ENCODE results near the gene STAT6.

Gene STAT6, protein sequence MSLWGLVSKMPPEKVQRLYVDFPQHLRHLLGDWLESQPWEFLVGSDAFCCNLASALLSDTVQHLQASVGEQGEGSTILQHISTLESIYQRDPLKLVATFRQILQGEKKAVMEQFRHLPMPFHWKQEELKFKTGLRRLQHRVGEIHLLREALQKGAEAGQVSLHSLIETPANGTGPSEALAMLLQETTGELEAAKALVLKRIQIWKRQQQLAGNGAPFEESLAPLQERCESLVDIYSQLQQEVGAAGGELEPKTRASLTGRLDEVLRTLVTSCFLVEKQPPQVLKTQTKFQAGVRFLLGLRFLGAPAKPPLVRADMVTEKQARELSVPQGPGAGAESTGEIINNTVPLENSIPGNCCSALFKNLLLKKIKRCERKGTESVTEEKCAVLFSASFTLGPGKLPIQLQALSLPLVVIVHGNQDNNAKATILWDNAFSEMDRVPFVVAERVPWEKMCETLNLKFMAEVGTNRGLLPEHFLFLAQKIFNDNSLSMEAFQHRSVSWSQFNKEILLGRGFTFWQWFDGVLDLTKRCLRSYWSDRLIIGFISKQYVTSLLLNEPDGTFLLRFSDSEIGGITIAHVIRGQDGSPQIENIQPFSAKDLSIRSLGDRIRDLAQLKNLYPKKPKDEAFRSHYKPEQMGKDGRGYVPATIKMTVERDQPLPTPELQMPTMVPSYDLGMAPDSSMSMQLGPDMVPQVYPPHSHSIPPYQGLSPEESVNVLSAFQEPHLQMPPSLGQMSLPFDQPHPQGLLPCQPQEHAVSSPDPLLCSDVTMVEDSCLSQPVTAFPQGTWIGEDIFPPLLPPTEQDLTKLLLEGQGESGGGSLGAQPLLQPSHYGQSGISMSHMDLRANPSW

GRCh38 chr12:57111031-57111734 lies at the start of gene STAT6:
TSS of gene STAT6 (minus strand) at chr12:57111362. CDS start at chr12:57108278, 3,084 bp downstream.
- DNase-seq (ENCODE audit: low read depth in 2 of 3, low spot score in 1 of 3): peak; percentile 64 to 77 (median 74)

DNA sequence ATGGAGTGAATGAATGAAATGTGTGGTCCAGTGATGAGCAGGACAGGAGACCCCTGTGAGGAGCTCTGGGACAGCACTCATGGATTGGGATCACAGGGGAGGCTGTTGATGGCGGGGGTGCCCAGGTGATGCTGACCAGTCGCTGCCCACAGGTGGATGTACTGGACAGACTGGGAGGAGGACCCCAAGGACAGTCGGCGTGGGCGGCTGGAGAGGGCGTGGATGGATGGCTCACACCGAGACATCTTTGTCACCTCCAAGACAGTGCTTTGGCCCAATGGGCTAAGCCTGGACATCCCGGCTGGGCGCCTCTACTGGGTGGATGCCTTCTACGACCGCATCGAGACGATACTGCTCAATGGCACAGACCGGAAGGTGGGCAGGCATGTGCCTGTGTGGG lies 49.6 kb upstream of the STAT6 start:
- DNase-seq (ENCODE audit: low read depth in 2 of 3, low spot score in 1 of 3): no peak

GRCh38 chr12:57160040-57160439 lies 48.9 kb upstream of the STAT6 start:
- no peak for DNase-seq (ENCODE audit: low read depth in 2 of 3, low spot score in 1 of 3)

DNA sequence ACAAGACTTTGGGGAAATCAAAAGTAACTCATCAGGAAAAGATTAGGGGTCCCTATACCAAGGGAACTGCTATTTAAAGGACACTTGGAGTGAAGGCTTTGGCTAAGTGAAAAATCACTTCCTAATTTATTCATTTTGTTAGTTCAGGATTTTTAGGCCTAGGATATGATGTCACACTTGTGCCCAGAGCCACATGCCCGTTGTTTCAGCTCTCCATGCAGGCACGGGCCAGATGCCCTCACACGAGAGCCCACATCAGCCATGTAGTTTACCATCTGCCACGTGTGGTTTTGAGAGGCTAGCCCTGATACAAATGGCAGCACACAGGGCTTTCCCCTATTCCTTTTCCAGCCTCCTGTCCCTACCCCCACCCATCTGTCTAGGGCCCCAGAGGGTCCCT lies 48.1 kb upstream of the STAT6 start:
- no peak for DNase-seq (ENCODE audit: low read depth in 2 of 3, low spot score in 1 of 3)

GRCh38 chr12:57158665-57159064 lies 47.5 kb upstream of the STAT6 start:
- no peak for DNase-seq (ENCODE audit: low read depth in 2 of 3, low spot score in 1 of 3)

- DNase-seq (ENCODE audit: low read depth in 2 of 3, low spot score in 1 of 3): no peak
Measured at GRCh38 chr12:57158186-57158585, 47.0 kb upstream of the STAT6 start.

DNA sequence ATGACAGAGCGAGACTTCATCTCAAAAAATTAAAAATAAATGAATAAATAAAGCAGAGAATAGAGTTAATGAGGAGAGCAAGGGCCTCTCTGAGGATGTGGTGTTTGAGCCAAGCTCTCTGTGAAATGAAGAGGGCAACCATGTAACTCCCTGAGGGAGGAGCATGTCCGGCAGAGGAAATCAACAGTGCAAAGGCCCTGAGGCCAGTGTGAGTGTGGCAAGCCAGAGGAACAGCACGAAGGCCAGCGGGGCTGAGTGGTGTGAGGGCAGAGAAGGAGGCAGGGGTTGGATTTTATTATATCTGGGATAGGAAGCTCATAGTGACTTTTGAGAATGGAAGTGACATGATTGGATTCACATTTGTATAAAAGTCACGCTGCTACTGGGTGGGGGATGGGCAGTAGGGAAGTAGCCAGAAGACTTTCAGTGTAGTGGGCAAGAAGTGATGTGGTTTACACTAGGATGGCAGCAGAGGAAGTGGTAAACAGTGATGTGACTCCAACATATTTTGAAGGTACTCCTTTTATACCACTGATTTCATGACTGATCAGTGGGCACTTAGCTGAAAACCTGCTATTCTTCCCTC lies 46.5 kb upstream of the STAT6 start:
- DNase-seq (ENCODE audit: low read depth in 2 of 3, low spot score in 1 of 3): no peak

- no peak for DNase-seq (ENCODE audit: low read depth in 2 of 3, low spot score in 1 of 3)
Measured at GRCh38 chr12:57156701-57157403, 45.7 kb upstream of the STAT6 start.

DNA sequence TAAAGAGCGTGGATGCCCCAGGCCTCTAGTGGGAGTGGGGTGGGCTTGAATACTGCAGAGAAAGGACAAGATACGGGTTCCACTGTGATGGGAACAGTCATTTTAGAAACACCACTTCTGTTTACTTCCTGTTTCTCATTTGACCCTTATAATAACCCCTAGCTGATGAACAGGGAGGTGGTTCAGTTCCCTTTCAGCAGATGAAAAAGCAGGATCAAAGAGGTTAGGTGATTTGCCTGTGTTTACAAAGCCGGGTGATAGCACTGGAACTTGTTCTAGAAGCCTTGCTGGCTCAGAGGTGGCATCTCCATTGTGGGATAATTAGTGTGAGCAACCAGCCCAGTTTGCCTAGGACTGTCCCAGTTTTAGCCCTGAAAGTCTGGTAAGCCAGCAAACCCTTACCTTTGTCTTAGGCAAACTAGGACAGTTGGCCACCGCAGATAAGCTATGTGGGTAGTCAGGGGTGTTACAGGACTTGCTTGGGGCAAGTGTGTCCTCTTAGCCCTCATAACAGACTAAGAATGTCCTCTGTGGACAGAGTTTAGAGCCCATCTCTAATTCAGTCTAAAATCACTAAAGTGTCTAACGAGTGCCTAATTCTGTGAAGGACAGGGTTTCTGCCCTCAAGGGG lies 43.8 kb upstream of the STAT6 start:
- DNase-seq (ENCODE audit: low read depth in 2 of 3, low spot score in 1 of 3): no peak

- no peak for DNase-seq (ENCODE audit: low read depth in 2 of 3, low spot score in 1 of 3)
Measured at GRCh38 chr12:57154076-57154475, 42.9 kb upstream of the STAT6 start.

- DNase-seq (ENCODE audit: low read depth in 2 of 3, low spot score in 1 of 3): no peak
Measured at GRCh38 chr12:57153415-57153997, 42.3 kb upstream of the STAT6 start.

- no peak for DNase-seq (ENCODE audit: low read depth in 2 of 3, low spot score in 1 of 3)
Measured at GRCh38 chr12:57152639-57153038, 41.5 kb upstream of the STAT6 start.

DNA sequence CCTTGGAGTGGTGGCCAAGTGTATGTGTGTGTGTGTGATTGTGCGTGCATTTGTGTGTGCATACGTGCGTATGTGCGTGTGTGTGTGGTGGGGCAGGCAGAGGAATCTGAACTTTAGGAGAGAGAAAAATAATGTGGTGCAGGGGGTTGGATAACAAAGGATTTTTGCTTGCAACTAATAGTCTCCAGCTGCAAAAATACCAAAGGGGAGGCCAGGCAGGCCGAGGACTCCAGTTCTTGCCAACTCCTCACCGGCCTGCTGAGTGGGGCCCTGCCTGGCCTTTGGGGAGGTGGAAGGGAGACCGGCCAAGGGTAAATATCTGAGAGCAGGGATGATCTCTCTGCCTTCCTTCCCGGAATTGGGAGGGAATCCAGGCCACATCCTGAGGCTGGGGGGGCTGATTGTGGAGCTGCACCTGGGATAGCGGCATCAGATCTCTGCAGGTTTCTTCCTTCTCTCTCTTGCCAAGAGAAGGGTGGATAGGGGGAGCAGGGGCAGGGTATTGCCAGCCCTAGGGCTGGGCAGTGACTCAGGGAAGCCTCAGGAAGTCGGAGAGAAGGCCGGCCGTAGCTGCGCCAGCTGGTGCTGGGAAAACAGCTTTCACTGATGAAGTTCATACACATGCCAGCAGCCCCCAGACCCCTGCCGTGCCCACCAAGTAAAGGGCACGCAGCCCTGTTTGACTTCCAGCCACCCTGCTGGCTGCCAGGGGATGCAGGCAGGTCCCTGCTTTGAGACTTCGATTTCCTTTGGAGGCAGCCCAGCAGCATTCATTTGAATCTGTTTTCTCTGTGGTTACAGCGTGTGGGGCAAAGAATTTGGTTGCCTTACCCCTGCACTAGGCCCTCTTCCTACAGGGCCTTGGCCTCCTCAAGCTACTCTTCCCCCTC lies 40.8 kb upstream of the STAT6 start:
- DNase-seq (ENCODE audit: low read depth in 2 of 3, low spot score in 1 of 3): no peak

DNA sequence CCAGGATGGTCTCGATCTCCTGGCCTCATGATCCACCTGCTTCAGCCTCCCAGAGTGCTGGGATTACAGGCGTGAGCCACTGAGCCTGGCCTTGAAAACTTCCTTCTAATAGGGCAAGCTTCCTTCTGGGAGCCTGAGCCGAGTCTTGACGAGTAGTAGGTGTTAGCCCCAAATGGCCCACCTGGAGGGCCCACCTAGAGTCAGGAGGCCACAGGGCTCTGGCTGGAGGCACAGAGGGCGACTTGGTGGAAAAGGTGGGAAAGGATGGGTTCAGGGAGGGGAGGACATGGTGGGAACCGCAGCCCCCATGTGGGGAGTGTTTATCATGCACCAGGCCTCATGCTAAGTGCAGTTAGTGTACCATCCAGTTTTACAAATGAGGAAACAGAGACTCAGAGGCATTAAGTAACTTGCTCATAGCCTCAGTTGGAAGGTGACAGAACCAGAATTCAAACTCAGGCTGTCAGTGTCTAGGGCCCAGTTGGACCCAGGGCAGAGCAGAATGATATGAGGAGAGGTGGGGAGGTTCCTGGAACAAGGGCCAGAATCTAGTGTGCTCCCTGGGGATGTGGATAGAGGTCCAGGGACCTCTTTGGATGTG lies 39.3 kb upstream of the STAT6 start:
- DNase-seq (ENCODE audit: low read depth in 2 of 3, low spot score in 1 of 3): no peak

DNA sequence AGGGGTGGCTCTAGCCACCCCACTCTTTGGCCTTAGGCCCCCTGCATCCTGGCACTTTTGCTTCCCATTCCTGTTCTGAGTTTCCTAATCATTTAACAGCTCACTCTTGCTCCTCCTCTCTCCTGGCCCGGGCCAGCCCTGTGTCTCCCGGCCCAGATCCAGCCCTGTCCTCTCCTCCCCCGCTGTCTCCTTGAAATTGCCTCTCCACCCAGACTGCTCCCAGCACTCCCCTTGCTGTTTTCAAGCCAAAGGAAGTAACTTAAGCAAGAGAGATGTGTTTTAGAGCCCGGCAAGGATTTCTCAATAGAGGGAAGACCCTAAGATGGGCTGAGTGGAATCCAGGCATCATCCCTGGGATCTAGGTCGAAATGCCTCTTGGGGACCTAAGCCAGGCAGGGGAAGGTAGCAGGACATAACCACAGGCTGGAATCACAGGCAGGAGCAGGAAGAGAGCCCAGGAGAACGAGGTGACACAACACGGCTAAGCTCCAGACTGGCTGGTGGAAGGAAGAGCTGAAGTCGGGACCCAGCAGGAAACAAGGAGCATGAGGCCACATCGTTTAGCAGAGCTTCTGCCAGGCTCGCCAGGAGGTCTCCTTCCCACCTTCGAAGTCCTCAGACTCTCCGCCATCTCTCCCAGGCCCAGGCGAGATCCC lies 38.2 kb upstream of the STAT6 start:
- no peak for DNase-seq (ENCODE audit: low read depth in 2 of 3, low spot score in 1 of 3)

DNA sequence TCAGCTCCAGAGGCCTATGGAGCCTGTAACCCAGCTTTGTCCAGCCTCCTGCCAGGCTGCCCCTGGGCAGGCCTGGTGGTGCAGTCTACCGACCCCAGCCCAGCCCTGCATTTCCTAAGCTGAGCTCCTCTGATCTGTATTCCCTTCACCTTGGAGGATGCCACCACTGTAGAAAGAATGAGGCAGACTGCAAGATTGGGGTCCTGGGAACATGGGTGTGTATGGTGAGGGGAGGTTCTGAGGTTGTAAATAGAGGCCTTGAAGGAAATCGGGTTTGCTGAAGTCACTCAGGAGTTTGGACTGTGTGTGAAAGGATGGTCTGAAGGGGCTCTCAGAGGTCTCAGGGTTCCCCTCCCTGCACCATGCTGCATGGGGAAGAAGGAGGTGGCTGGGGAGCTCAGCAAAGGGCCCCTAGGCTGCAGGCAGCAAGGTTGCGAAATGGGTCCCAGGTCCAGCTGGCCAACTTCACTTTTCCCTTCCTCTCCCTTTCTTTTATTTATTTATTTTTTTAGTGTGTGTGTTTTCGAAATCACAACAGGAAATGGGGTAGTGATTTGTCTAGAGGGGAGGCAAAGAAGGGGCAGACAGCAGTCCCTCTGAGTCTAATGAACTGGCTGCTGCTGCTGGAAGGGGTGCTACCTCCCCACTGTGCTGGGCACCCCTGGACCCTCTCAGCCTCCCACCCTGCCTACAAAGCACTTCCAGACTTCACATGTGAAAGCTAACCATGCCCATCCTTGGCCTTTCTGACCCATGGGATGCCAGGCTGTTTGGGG lies 37.5 kb upstream of the STAT6 start:
- no peak for DNase-seq (ENCODE audit: low read depth in 2 of 3, low spot score in 1 of 3)
